HepG2 (cell line): ENCODE data around the gene NUDT1. TPM values are rescaled to one million over a fixed set of nuclear protein-coding genes. Genes with fewer than 3 reads are reported as not detected.
A peak's percentile ranks its signal among the peaks of the same experiment; 100 is the strongest.

Experiments used
- ATAC-seq: fragments of 200-7000 bp; cut with Tn5 transposase; 3 replicates; pipeline ENCODE4 v1.9.1; 2020; ENCODE audit warnings: mild to moderate bottlenecking, moderate library complexity
- BruUV-seq: library from RNA; stranded (reverse); fragments of 400-500 nt; replicated peaks from 2 replicates; lab custom pipeline; 2021; lab: Mats Ljungman, UMichigan
- CTCF ChIA-PET: fragments of 300-600 bp; formaldehyde crosslinking; extraction: SDS; loops from one replicate; lab custom pipeline; 2021; ENCODE audit warnings: low total read pairs, inconsistent platforms, low intra/inter-chr PET ratio; lab: Yijun Ruan, JAX
- POLR2A ChIA-PET: fragments of 350-600 bp; sonication (Branson Sonifier 250); formaldehyde crosslinking; loops from one replicate; lab custom pipeline; 2020; ENCODE audit warnings: antibody characterized with exemption, inconsistent platforms; lab: Yijun Ruan, JAX
- DNase-seq: peaks from one replicate; pipeline ENCODE4 v3.0.0-alpha.2; 2015; ENCODE audit warnings: low spot score
- FAIRE-seq: peaks from 3 replicates; lab custom pipeline; 2011; peaks lifted over from hg19 to GRCh38; lab: Jason Lieb, UNC
- H2AFZ ChIP-seq: one replicate; pipeline ENCODE4 v1.6.1; 2011; ENCODE audit warnings: low read length, inconsistent platforms
- H3K27ac ChIP-seq: fragments of 300-600 bp; 3 replicates; pipeline ENCODE4 v1.8.0; 2011; ENCODE audit warnings: mixed run types, mild to moderate bottlenecking, mixed read lengths, low read length, inconsistent platforms; ENCODE audit not compliant: insufficient read depth; ENCODE audit errors: extremely low read length
- H3K27me3 ChIP-seq, 2 experiments: fragments of 200-600 bp in 1 of 2; 2 replicates in 1 of 2; 3 replicates in 1 of 2; pipeline versions ENCODE4 v1.6.0 to v1.8.0; 2011; ENCODE audit warnings: low read length in 2 of 2, mild to moderate bottlenecking in 2 of 2, moderate library complexity in 2 of 2, inconsistent platforms in 1 of 2; ENCODE audit not compliant: insufficient read depth in 2 of 2, control insufficient read depth in 1 of 2
- H3K36me3 ChIP-seq, 2 experiments: fragments of 200-600 bp in 1 of 2; replicated peaks in 1 of 2; 2 replicates in 1 of 2; 3 replicates in 1 of 2; pipeline versions ENCODE4 v1.5.1 to v1.8.0; 2011; ENCODE audit warnings: low read length in 2 of 2, inconsistent platforms in 1 of 2; ENCODE audit not compliant: insufficient read depth in 2 of 2, control insufficient read depth in 1 of 2
- H3K4me1 ChIP-seq: 2 replicates; pipeline ENCODE4 v1.5.1; 2012; ENCODE audit warnings: low read length, inconsistent platforms; ENCODE audit not compliant: insufficient read depth
- H3K4me2 ChIP-seq: 2 replicates; pipeline ENCODE4 v1.6.0; 2011; ENCODE audit warnings: low read depth, low read length, inconsistent platforms
- H3K4me3 ChIP-seq, 3 experiments: fragments of 200-600 bp in 1 of 3; sonication (generic), shearing (Covaris generic) in 1 of 3; replicated peaks in 1 of 3; 2 replicates each; pipeline ENCODE4 v1.5.1; 2011 to 2016; ENCODE audit warnings: low read length in 3 of 3, inconsistent platforms in 2 of 3, low read depth in 2 of 3, mild to moderate bottlenecking in 2 of 3, control low read depth in 1 of 3, mixed read lengths in 1 of 3; ENCODE audit not compliant: insufficient read depth in 1 of 3
- H3K79me2 ChIP-seq: one replicate; pipeline ENCODE4 v1.6.1; 2011; ENCODE audit warnings: low read length, inconsistent platforms; ENCODE audit not compliant: insufficient read depth
- H3K9ac ChIP-seq: 2 replicates; pipeline ENCODE4 v1.6.0; 2011; ENCODE audit warnings: mild to moderate bottlenecking, low read depth, low read length, inconsistent platforms; ENCODE audit not compliant: insufficient read depth
- H3K9me3 ChIP-seq: 2 replicates; pipeline ENCODE4 v1.5.1; 2012; ENCODE audit warnings: mild to moderate bottlenecking, low read length
- H4K20me1 ChIP-seq: 2 replicates; pipeline ENCODE4 v1.6.0; 2011; ENCODE audit warnings: inconsistent platforms, mild to moderate bottlenecking, low read length, moderate library complexity; ENCODE audit not compliant: insufficient read depth
- AGO2 ChIP-seq: fragments of 200-400 bp; formaldehyde crosslinking; optimal IDR thresholded peaks from 2 replicates; pipeline ENCODE3; 2017; ENCODE audit warnings: mild to moderate bottlenecking, low read depth, low read length, moderate library complexity
- ZNF263 ChIP-seq: sonication (generic); formaldehyde crosslinking; IDR thresholded peaks from 2 replicates; pipeline ENCODE4 v1.4.0; 2020; ENCODE audit warnings: missing genetic modification reagents
- ZNF292 ChIP-seq: sonication (generic); formaldehyde crosslinking; IDR thresholded peaks from 2 replicates; pipeline ENCODE4 v1.8.1; 2022; ENCODE audit warnings: mild to moderate bottlenecking, low read depth, missing genetic modification reagents, borderline replicate concordance
- ZNF496 ChIP-seq: sonication (generic); formaldehyde crosslinking; IDR thresholded peaks from 2 replicates; pipeline ENCODE4 v1.8.1; 2023; ENCODE audit warnings: mild to moderate bottlenecking, moderate library complexity, missing genetic modification reagents; ENCODE audit not compliant: insufficient replicate concordance
- WGBS: methylation state at CpG from one replicate; pipeline ENCODE4 v1.1.6; 2017; ENCODE audit warnings: low lambda C conversion rate; 5-methylcytosine and 5-hydroxymethylcytosine counted together
- in situ Hi-C: cut with HindIII; loops from 2 replicates; pipeline ENCODE4 v1.10.0; 2017; ENCODE audit warnings: low pct_unique_long_range_greater_than_20kb; ENCODE audit not compliant: extremely low pct_ligation_motif_present
- intact Hi-C: fragments of 100-400 bp; cut with micrococcal nuclease; formaldehyde crosslinking; loops from one replicate; pipeline ENCODE4 v1.10.0; 2022; ENCODE audit not compliant: unreplicated experiment
- polyA plus RNA-seq, 8 experiments: library from polyadenylated mRNA; depleted of rRNA in 3 of 8; stranded (reverse) in 7 of 8; unstranded in 1 of 8; fragments of >200 nt; fragmentation: Illumina TruSeq in 4 of 8; extraction: Trizol in 4 of 8; gene quantifications; 2 replicates each; pipeline versions ENCODE4 v1.2.1 to v1.2.3, GENCODE V29; 2011 to 2016; ENCODE audit warnings: low read depth in 4 of 8, missing spikeins in 1 of 8, mixed read lengths in 1 of 8; ENCODE audit not compliant: insufficient read depth in 1 of 8
- total RNA-seq, 5 experiments: library from RNA; depleted of rRNA; stranded (reverse); fragments of >200 nt; fragmentation: Illumina TruSeq; extraction: Trizol; gene quantifications; 2 replicates each; pipeline ENCODE4 v1.2.3, GENCODE V29; 2016; ENCODE audit warnings: low read depth in 1 of 5
- TF ChIP-seq, protein P1 (sequence below): sonication (generic); formaldehyde crosslinking; IDR thresholded peaks from 2 replicates; pipeline ENCODE4 v1.4.0; 2020; ENCODE audit warnings: mild to moderate bottlenecking, low read depth, missing genetic modification reagents
- TF ChIP-seq, protein P2 (sequence below): sonication (generic); formaldehyde crosslinking; IDR thresholded peaks from 2 replicates; pipeline ENCODE4 v1.4.0; 2020; ENCODE audit warnings: mild to moderate bottlenecking, missing genetic modification reagents

NUDT1 gene
- total and polyA plus RNA-seq, 2 of the 13 experiments (the other 11 are each of a cell fraction or from before 2014, with no cell fraction given), result 9.1 to 26.8 TPM

DNA sequence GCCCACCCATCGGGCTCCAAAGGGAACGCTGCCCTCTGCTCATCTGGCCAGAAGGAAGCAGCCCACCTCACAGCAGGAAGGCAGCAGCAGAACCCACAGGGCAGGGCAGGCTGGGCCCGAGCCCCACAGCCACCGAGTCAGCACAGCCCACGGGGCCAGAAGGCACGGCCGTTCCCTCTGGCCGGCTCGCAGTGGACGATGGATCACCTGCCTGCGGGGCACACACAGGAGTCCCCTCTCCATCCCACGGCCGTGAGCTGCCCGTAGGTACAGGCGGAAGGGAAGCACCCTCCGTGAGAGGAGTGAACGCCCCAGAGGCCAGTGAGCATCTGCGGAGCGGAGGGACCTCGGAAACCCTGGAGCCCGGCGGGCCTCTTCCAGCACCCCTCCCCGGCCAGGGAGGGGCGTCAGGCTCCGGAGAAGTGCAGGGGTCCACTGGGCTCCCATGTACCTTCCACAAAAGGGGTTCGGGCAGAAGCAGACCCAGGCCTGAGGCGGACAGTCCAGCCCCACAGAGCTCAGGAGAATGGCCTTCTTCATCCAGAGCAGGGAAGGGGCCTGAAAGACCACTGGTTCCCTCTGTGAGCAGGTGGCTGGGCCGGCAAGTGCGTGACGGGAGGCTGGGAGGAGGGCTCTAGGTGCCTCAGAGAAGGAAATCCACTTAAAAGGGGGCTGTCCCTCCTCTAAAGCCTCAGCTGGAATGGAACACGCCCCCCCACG is 11.7 kb downstream of the NUDT1 start:
- no peak overlapping the region for H3K9ac ChIP-seq
- in situ Hi-C loops, result loop anchor here (10.0 kb wide), 1 partner anchor 51 kb away; no protein-coding TSS in a partner anchor
- H3K36me3 ChIP-seq, result peaks cover 6 to 25% of the 10 kb centered on the region in 2 experiments; a peak in 3 of 5 replicates
- no peak overlapping the region for H3K27ac ChIP-seq
- no peak for DNase-seq
- CTCF ChIA-PET, result no interaction called here
- WGBS, result 100% methylated on average over 5 of the region's 32 CpGs
- POLR2A ChIA-PET, result no interaction called here
- H2AFZ ChIP-seq, result no peak overlapping the region
- H3K4me3 ChIP-seq, result no peak overlapping the region
- intact Hi-C loops, result no loop called here
- no peak for ATAC-seq
- peak; percentile 25 for TF ChIP-seq AGO2
- TF ChIP-seq, protein P1, sequence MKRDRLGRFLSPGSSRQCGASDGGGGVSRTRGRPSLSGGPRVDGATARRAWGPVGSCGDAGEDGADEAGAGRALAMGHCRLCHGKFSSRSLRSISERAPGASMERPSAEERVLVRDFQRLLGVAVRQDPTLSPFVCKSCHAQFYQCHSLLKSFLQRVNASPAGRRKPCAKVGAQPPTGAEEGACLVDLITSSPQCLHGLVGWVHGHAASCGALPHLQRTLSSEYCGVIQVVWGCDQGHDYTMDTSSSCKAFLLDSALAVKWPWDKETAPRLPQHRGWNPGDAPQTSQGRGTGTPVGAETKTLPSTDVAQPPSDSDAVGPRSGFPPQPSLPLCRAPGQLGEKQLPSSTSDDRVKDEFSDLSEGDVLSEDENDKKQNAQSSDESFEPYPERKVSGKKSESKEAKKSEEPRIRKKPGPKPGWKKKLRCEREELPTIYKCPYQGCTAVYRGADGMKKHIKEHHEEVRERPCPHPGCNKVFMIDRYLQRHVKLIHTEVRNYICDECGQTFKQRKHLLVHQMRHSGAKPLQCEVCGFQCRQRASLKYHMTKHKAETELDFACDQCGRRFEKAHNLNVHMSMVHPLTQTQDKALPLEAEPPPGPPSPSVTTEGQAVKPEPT (CRISPR knock-in tag), result no peak
- no TSS peak for BruUV-seq
- no peaks in the 10 kb centered on the region for H4K20me1 ChIP-seq
- no peak overlapping the region for H3K4me2 ChIP-seq
- no peaks in the 10 kb centered on the region for H3K79me2 ChIP-seq
- H3K9me3 ChIP-seq, result no peaks in the 10 kb centered on the region
- H3K4me1 ChIP-seq, result no peaks in the 10 kb centered on the region
- FAIRE-seq, result no peak
- H3K27me3 ChIP-seq, result no peaks in the 10 kb centered on the region

DNA sequence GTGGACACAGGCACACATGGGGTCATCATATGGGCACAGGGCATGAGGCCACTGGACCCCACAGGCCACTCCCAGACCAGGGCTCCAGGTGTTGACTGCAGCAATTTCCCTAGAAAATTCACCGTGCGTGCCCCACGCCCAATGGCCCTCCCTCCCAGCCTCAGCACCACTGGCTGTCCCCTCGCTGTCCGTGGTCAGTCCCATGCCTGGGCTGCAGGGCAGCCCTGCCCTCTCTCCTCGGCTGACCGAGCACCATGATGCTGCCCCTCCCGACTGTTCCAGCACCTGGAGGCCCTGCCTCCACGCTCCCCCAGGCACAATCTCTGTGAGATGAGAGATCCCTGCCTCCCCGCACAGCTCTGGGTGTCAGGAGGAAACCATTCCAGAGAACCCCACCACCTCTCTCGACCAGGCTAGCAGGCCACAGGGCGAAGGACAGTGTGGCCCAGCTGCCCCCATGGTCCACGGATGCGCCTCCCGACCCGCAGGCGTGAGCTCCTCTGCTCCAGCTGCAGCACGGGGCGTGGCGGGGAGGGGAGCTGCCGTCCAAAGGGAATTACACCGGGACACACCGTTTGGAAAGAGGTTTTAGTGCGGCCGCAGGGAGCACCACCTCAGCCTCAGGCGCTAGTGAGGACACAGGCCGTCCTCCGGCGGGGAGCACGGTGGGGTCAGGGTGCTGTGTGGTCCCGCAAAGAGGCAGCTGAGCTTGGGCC is 12.6 kb downstream of the NUDT1 start:
- CTCF ChIA-PET, result no interaction called here

More for the DNA sequence above, 12.6 kb downstream of the NUDT1 start:
- Histone ChIP-seq H3K79me2 (no peaks in the 10 kb centered on the region), H3K9ac (no peak overlapping the region), H3K27me3 (no peaks in the 10 kb centered on the region), H3K36me3 (peaks cover 6 to 25% of the 10 kb centered on the region in 2 experiments; a peak in 3 of 5 replicates), H4K20me1 (no peaks in the 10 kb centered on the region), H3K9me3 (no peaks in the 10 kb centered on the region), H3K4me3 (no peak overlapping the region), H3K4me1 (no peaks in the 10 kb centered on the region), H3K27ac (no peak overlapping the region), H3K4me2 (no peak overlapping the region), H2AFZ (no peak overlapping the region)
- DNase-seq (no peak), FAIRE-seq (no peak), ATAC-seq (no peak)
- in situ Hi-C loops, result loop anchor here (10.0 kb wide), 1 partner anchor 50 kb away; no protein-coding TSS in a partner anchor
- POLR2A ChIA-PET, result no interaction called here
- no peak for TF ChIP-seq ZNF292
- TF ChIP-seq, protein P2, sequence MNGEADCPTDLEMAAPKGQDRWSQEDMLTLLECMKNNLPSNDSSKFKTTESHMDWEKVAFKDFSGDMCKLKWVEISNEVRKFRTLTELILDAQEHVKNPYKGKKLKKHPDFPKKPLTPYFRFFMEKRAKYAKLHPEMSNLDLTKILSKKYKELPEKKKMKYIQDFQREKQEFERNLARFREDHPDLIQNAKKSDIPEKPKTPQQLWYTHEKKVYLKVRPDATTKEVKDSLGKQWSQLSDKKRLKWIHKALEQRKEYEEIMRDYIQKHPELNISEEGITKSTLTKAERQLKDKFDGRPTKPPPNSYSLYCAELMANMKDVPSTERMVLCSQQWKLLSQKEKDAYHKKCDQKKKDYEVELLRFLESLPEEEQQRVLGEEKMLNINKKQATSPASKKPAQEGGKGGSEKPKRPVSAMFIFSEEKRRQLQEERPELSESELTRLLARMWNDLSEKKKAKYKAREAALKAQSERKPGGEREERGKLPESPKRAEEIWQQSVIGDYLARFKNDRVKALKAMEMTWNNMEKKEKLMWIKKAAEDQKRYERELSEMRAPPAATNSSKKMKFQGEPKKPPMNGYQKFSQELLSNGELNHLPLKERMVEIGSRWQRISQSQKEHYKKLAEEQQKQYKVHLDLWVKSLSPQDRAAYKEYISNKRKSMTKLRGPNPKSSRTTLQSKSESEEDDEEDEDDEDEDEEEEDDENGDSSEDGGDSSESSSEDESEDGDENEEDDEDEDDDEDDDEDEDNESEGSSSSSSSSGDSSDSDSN (CRISPR knock-in tag), result no peak
- peak; percentile 56 for TF ChIP-seq ZNF263 (CRISPR knock-in tag)
- TF ChIP-seq ZNF496, result no peak
- 98% methylated on average over 25 of the region's 31 CpGs for WGBS
- no TSS peak for BruUV-seq
- intact Hi-C loops, result no loop called here
